Stomach (tissue), 9 donors: Measurements from ENCODE around the gene RGS7. TPM values are rescaled to one million over a fixed set of nuclear protein-coding genes. Genes with fewer than 3 reads are reported as not detected.
"Not testable (repeated sequence)": the region's sequence is repeated elsewhere in the genome, so short reads cannot be mapped to it uniquely, and the experiment has no call there.

Experiments used
- DNase-seq, 2 donors: peaks; one replicate each; pipeline versions ENCODE4 v3.0.0 to v3.0.0-alpha.2; 2013 to 2019
- H3K27ac ChIP-seq, 5 donors: fragments of 200-600 bp in 4 of 5; sonication (generic) in 4 of 5; one replicate each; pipeline ENCODE4 v1.5.1; 2013 to 2019; ENCODE audit warnings: mild to moderate bottlenecking in 1 of 5, moderate library complexity in 1 of 5
- H3K27me3 ChIP-seq, 3 donors: fragments of 200-600 bp; sonication (generic); one replicate each; pipeline ENCODE4 v1.5.1; 2017 to 2019; ENCODE audit warnings: mixed run types in 1 of 3
- H3K36me3 ChIP-seq, 4 donors: fragments of 200-600 bp; sonication (generic); 1 replicate in 3 of 4; 2 replicates in 1 of 4; pipeline ENCODE4 v1.5.1; 2016 to 2019
- H3K4me1 ChIP-seq, 4 donors: fragments of 200-600 bp; sonication (generic); one replicate each; pipeline ENCODE4 v1.5.1; 2016 to 2019
- H3K4me3 ChIP-seq, 4 donors: fragments of 200-600 bp; sonication (generic) in 3 of 4; one replicate each; pipeline ENCODE4 v1.5.1; 2016 to 2019; ENCODE audit warnings: mild to moderate bottlenecking in 1 of 4
- H3K9me3 ChIP-seq, 4 donors: fragments of 200-600 bp; sonication (generic); one replicate each; pipeline ENCODE4 v1.5.1; 2016 to 2019
- CTCF ChIP-seq, 7 experiments: fragments of 450-650 bp in 4 of 7; fragments of 200-600 bp in 3 of 7; sonication (generic) in 3 of 7; IDR thresholded peaks; one replicate each; pipeline ENCODE4 v1.5.1; 2016 to 2019; ENCODE audit warnings: antibody characterized with exemption in 7 of 7, control low read depth in 2 of 7, mild to moderate bottlenecking in 1 of 7
- EP300 ChIP-seq: sonication (generic); formaldehyde crosslinking; IDR thresholded peaks from one replicate; pipeline ENCODE4 v1.6.1; 2017; ENCODE audit warnings: antibody characterized with exemption
- POLR2A ChIP-seq, 4 donors: fragments of 450-650 bp; IDR thresholded peaks; one replicate each; pipeline ENCODE4 v1.6.1; 2016; ENCODE audit warnings: antibody characterized with exemption in 4 of 4, control low read depth in 2 of 4, mild to moderate bottlenecking in 1 of 4, moderate library complexity in 1 of 4
- POLR2AphosphoS5 ChIP-seq, 3 donors: sonication (generic); formaldehyde crosslinking; IDR thresholded peaks; one replicate each; pipeline ENCODE4 v1.6.1; 2016; ENCODE audit warnings: antibody characterized with exemption in 3 of 3
- WGBS, 5 donors: extraction: QIAGEN DNeasy Blood & Tissue Kit in 3 of 5; methylation state at CpG; one replicate each; pipeline versions ENCODE4 v1.1.5 to v1.1.7; 2013 to 2018; 5-methylcytosine and 5-hydroxymethylcytosine counted together
- intact Hi-C: fragments of 100-400 bp; cut with DNase I; formaldehyde crosslinking; loops from one replicate; pipeline ENCODE4 v1.15.1; 2023; ENCODE audit warnings: low total_unique reads
- polyA plus RNA-seq, 3 donors: library from polyadenylated mRNA; stranded (reverse); fragments of 200-250 nt; gene quantifications; one replicate each; pipeline ENCODE4 v1.2.3, GENCODE V29; 2013
- total RNA-seq, 5 donors: library from RNA; depleted of rRNA; stranded (reverse); fragments of >200 nt; gene quantifications; one replicate each; pipeline versions ENCODE4 v1.1.0 to v1.2.3, GENCODE V29; 2014 to 2016
- donor health status: healthy with polysubstance abuse.
- donor health status: Bipolar disorder and iron deficiency.
- donor health status: healthy.

RGS7 gene
- total and polyA plus RNA-seq, 8 donors: 0.23 to 2.9 (median 1.9) TPM; not detected in 2

DNA sequence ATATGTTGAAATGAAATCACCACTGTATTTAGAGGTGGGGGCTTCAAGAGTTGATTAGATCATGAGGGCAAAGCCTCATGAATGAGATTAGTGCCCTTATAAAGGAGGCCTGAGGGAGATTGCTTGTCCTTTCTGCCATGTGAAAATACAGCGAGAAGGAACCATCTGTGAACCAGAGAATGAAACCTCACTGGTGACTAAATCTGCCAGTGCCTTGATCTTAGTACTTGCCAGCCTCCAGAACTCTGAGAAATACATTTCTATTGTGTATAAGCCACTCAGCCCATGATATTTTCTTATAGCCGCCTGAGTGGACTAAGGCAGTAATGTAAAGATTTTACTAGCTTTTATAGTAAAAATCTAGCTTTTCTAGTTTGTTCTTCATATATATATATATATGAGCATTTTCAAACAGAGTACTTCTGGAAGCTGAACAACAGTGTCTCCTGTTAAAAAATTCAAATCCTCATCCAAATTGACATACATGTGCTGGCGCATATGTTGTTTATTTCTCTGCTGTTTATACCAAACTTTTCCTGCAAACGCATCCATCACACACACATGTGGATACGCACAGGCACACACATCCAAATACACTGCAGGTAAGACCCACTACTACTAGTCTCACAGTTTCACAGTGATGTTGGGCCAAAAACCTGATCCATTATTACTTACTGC lies 213.1 kb downstream of the RGS7 start:
- 85 to 94% (median 89%) methylated on average over 5 of the region's 5 CpGs for WGBS, 5 donors
- Histone ChIP-seq H3K9me3 (no peaks in the 10 kb centered on the region), H3K4me1 (no peaks in the 10 kb centered on the region), H3K27ac (no peak overlapping the region), H3K27me3 (no peaks in the 10 kb centered on the region), H3K36me3 (no peaks in the 10 kb centered on the region), H3K4me3 (no peak overlapping the region)
- TF ChIP-seq CTCF (IDR thresholded peaks at IDR 0.05): no peak
- TF ChIP-seq POLR2A (IDR thresholded peaks at IDR 0.05): no peak
- no peak for TF ChIP-seq POLR2AphosphoS5 (IDR thresholded peaks at IDR 0.05)
- TF ChIP-seq EP300: no peak
- no peak for DNase-seq
- intact Hi-C loops: no loop called here

DNA sequence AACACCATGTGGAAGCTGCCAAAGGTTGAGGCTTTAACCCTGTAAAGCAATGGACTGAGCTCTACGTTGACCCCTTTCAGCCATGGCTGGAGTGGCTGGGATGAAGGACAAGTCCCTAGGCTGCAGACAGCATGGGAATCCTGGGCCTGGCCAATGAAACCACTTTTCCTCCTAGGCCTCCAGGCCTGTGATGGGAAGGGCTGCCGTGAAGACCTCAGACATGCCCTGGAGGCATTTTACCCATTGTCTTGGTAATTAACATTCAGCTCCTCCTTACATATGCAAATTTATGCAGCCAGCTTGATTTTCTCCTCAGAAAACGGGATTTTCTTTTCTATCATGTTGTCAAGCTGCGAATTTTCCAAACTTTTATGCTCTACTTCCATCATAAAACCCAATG lies 214.5 kb downstream of the RGS7 start:
- WGBS, 5 donors: 83 to 91% (median 87%) methylated on average over 4 of the region's 4 CpGs
- Histone ChIP-seq H3K9me3 (no peaks in the 10 kb centered on the region), H3K4me1 (no peaks in the 10 kb centered on the region), H3K27ac (no peak overlapping the region), H3K4me3 (no peak overlapping the region), H3K36me3 (no peaks in the 10 kb centered on the region), H3K27me3 (no peaks in the 10 kb centered on the region)
- intact Hi-C loops: no loop called here
- DNase-seq: no peak
- TF ChIP-seq POLR2A (IDR thresholded peaks at IDR 0.05) (no peak), EP300 (no peak), POLR2AphosphoS5 (IDR thresholded peaks at IDR 0.05) (no peak), CTCF (IDR thresholded peaks at IDR 0.05) (no peak)

DNA sequence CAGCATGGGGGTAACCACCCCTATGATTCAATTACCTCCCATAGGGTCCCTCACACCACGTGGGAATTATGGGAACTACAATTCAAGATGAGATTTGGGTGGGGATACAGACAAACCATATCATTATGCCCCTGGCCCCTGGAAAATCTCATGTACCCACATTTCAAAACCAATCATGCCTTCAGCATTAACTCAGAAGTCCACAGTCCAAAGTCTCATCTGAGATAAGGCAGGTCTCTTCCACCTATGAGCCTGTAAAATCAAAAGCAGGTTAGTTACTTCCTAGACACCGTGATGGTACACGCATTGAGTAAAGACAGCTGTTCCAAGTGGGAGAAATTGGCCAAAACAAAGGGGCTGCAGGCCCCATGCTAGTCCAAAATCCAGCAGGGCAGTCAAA lies 215.4 kb downstream of the RGS7 start:
- H3K27me3 ChIP-seq, intact Hi-C loops, H3K4me1 ChIP-seq, H3K27ac ChIP-seq, H3K4me3 ChIP-seq, H3K9me3 ChIP-seq, H3K36me3 ChIP-seq: not testable (repeated sequence)
- 59 to 75% (median 71%) methylated on average over 3 of the region's 3 CpGs for WGBS, 5 donors
- DNase-seq: peak in 1 of 2 donors; percentile 5

DNA sequence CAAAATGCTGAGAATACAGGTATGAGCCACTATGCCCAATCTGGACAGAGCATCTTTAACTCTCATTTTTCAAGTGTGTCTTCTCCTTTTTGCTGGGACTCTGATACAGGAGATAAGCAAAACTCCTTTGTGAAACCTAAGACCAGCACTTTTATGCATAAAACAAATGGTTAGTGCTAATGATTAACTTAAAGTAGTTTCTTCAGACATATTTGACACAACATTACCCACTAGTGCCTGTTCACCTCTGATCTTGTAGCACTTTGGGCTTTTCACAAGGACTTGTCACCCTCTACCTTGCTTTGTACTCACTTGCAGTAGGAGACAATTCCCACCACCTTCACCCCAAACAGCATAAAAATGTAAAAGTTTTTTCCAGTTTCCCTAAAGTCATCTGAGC lies 216.3 kb downstream of the RGS7 start:
- no peaks in the 10 kb centered on the region for H3K36me3 ChIP-seq
- no peaks in the 10 kb centered on the region for H3K27me3 ChIP-seq
- no peaks in the 10 kb centered on the region for H3K4me1 ChIP-seq
- no peak overlapping the region for H3K4me3 ChIP-seq
- no peak for TF ChIP-seq EP300
- no peak for TF ChIP-seq CTCF (IDR thresholded peaks at IDR 0.05)
- TF ChIP-seq POLR2AphosphoS5 (IDR thresholded peaks at IDR 0.05): no peak
- no peak for TF ChIP-seq POLR2A (IDR thresholded peaks at IDR 0.05)
- DNase-seq: no peak
- H3K27ac ChIP-seq: no peak overlapping the region
- no peaks in the 10 kb centered on the region for H3K9me3 ChIP-seq
- intact Hi-C loops: no loop called here

DNA sequence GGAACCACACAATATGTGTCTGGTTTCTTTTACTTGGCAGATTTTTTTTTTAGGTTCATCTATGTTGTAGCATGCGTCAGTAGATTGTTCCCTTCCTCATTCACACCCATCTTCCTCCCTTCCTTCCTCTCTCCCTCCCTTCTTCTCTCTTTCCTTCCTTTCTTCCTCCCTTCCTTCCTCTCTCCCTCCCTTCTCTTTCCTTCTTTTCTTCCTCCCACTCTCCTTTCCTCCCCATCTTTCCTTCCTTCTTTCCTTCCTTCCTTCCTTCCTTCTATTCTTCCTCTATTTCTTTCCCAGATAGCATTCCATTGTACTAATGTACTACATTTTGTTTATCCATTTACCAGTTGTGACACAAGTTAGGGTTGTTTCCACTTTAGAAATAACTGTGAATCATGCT lies 218.0 kb downstream of the RGS7 start:
- Histone ChIP-seq H3K4me3 (no peak overlapping the region), H3K27me3 (no peaks in the 10 kb centered on the region), H3K36me3 (no peaks in the 10 kb centered on the region), H3K27ac (no peak overlapping the region), H3K9me3 (no peaks in the 10 kb centered on the region), H3K4me1 (no peaks in the 10 kb centered on the region)
- WGBS, 5 donors: 63 to 86% (median 82%) methylated on average over 1 of the region's 1 CpG
- no peak for DNase-seq
- intact Hi-C loops: no loop called here
- TF ChIP-seq CTCF (IDR thresholded peaks at IDR 0.05): no peak
- TF ChIP-seq EP300: no peak
- no peak for TF ChIP-seq POLR2A (IDR thresholded peaks at IDR 0.05)
- TF ChIP-seq POLR2AphosphoS5 (IDR thresholded peaks at IDR 0.05): no peak
